ENCODE results near the gene CCDC6.
"Not testable (repeated sequence)": the region's sequence is repeated elsewhere in the genome, so short reads cannot be mapped to it uniquely, and the experiment has no call there.

CCDC6 gene

DNA sequence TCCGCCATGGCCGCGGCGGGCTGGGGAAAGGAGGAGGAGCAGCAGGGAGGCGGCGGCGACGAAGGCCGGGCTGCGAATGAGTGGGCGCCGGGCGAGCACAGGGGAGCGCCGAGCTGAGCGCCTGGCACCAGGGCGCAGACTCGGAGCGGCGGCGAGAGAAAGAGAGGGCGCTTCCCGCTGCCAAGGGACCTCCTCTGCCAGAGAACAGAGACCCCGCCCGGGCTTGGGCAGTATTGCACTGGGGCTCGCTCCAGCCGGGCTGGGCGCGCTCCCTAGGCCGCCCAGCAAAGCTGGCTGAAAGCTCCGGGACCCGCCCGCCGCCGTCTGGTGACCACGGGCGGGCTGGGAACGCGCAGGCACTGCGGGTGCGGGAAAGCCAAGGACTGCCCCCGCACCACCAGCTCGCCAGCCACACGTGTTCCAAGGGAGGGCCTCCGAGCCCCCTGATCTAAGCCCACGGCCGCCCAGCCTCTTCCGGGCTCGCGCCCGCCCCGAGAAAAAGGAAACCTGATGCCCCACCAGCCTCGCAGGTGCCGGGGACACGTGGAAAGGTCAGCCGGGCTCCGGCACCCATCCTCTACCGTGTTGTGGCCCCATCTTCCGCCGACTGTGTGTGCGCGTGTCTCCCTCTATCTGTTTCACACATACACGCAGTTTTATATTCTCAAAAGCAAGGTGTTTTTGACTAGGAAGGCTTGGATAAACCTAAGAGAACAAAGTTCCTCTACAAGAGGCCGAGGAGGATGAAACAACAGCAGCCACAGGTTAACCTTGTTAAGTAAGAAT is at the start of gene CCDC6:
Gene CCDC6, minus strand, starts transcription at position 140 of the 786 bp plus-strand sequence. Its CDS starts 132 bp downstream, at position 8.
- DNase-seq (ENCODE audit: low read depth) = peak; percentile 93

DNA sequence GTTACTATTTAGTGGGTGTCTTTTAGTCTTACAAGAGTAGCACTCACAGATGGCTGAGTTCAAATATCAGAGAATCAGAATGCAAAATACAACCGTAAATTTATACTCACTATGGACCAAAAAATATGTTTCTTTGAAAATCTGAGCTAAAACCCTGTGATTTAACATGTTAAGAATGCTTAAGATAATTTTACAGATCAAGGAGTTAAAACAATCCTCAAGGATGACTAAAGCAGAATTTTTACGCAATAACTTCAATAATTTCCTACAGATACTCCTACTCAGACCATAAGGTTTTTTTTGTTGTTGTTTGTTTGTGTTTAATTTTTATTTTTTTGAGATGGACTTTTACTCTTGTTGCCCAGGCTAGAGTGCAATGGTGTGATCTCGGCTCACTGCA is 47.9 kb upstream of the CCDC6 start:
- no peak for DNase-seq (ENCODE audit: low read depth)

DNA sequence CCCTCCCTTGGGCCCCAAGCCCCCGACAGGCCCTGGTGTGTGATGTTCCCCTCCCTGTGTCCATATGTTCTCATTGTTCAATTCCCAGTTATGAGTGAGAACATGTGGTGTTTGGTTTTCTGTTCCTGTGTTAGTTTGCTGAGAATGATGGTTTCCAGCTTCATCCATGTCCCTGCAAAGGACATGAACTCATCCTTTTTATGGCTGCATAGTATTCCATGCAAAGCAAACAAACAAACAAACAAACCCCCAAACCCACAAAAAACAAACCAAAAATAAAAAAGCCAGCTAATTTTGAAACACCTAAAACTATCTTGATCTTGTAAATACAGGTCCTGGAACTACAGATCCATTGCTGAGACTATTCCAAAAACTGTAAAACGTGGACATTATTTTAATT is 47.4 kb upstream of the CCDC6 start:
- DNase-seq (ENCODE audit: low read depth) = not testable (repeated sequence)

DNA sequence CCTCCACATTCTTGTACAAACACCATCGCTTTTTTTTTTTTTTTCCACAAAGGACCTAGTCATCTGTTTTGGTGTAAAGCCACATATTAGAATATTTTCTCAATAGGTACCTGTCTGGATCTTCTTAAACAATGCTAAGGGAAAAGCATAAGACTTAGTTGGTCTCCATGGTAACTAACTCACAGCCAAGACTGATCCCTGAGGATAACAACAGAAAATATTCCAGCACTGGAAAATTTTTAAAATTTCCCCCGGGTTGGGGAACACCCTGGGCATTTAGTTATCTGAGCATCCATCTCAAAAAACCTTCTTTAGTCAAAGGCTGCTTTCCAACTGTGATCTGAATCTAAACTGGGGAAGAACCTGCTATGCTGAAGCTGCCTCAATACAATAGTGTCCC is 43.7 kb upstream of the CCDC6 start:
- no peak for DNase-seq (ENCODE audit: low read depth)

DNA sequence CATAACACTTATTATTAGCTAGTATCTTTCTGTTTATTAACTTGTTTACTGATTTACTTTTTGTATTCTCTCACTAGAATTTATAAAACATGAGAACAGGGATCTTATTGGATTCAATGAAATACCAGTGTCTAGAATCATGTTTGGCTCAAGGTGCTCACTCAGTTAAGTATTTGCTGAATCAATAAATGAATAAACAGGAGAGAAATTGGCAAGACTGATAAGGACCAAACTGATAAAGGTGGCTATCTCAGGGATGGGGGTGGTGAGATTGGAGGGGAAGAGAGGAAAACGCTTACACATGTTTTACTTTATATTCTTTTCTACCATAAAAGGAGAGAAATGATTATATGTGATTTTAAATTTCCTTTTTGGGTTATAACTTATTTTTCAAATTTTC is 43.3 kb upstream of the CCDC6 start:
- DNase-seq (ENCODE audit: low read depth) = no peak

DNA sequence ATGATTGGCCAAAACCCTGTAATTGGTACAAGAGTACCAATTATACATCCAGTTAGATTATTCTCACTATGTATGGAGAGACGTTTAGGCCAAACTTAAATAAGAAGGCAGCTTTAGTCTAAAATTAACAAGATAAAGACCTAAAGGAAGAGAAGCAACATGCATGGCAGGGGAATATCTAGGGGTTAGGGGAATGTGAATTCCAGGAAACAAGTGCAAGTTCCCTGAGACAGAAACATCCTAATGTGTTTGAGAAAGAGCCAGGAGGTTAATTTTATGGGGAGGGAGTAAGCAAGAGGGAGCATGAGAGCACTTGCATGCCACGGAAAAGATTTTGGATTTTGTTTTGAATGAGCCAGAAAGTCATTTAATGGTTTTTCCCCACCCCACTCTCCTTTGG is 39.6 kb upstream of the CCDC6 start:
- no peak for DNase-seq (ENCODE audit: low read depth)

DNA sequence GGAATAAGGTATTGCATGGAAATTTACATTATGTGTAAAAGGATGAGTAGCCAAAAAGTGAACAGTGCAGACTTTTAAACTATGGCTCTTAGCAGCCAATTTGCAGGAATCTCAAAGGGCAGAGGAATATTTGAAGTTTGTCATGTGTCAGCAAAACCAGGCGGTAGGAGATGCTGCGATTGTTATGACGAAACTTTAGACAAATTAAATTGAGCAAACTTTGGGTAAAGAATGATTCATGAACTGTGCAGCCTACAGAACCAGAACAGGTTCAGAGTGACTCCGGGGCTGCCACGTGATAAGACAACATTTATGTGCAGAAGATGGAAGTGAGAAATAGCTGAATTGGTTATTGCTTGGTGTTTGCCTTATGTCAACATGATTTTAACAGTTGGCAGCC is 39.2 kb upstream of the CCDC6 start:
- no peak for DNase-seq (ENCODE audit: low read depth)

DNA sequence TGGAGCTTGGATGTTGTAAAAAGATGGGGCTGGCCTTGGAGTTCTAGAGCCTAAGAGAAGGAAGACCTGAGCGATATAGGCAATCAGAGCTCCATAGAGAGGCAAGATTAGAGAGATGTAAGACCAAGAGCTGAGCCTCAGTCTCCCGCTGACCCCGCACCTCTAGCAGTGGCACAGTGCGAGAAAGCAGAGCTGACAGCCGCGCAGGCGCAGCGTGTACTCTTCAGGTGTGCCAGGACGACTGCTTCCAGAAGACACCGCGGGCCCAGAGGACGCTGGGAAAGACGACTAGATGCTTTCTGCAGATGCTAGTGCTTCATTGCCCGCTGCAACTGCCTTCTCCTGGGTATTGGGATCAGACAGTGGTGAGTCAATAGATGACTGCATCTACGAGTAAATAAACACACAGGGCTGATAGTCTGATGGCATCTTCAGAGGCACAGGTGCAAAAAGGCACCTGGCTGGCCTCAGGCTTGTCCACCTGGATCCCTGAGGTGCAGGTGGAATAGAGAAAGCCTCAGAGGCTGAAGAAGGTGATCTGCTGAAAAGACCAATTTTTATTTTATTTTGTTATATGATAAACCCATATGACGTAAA is 38.1 kb upstream of the CCDC6 start:
- no peak for DNase-seq (ENCODE audit: low read depth)

DNA sequence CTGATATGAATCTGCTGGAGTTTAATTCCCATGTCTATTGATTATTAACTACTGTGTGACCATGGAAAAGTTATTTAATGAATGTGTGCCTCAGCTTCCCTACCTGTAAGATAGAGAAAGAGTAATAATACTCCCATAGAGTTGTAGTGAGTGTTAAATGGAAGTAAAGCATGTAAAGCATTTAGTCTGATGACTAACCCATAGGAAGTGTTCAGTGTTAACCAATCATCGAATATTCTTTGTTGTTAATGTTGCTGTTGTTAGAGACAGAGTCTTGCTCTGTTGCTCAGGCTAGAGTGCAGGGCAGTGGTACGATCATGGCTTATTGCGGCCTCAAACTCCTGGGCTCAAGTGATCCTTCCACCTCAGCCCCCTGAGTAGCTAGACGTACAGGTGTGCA is 36.2 kb upstream of the CCDC6 start:
- no peak for DNase-seq (ENCODE audit: low read depth)

DNA sequence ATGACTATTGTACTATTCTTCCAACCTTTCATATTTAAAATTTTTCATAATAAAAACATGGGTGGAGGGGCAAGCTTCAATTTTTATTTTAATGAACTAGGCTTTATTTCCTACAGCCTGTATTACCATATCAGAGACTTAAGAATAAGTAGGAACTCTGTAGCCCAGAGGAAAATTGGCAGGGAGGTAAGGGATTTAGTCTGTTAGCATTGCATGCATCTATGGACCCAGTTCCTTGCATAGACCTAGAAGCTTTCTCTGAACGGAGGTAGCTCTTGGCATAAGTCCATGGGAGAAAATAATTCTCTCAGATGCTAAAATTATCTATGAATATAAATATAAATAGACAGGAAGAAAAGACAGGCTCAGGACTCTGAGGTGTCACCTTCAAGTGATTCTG is 31.4 kb upstream of the CCDC6 start:
- no peak for DNase-seq (ENCODE audit: low read depth)

DNA sequence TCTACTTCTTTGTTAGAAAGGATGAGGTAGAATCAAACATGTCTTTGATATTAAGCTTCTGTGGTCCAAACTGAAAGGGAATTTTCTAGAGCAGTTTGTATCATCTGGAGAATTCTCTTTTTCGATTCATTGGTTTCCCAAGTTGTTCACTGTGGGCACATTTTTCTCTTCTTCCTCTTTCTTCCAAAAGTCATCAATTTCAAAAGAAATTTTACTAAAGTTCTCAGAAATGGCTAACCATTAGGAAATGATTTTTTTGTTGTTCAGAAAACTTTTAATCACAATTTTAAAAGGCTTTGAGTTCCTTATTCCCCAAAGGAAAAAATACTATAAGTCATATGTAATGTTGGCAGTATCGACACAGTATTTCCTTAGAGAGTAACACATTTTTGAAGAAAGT is 28.3 kb upstream of the CCDC6 start:
- DNase-seq (ENCODE audit: low read depth) = no peak

DNA sequence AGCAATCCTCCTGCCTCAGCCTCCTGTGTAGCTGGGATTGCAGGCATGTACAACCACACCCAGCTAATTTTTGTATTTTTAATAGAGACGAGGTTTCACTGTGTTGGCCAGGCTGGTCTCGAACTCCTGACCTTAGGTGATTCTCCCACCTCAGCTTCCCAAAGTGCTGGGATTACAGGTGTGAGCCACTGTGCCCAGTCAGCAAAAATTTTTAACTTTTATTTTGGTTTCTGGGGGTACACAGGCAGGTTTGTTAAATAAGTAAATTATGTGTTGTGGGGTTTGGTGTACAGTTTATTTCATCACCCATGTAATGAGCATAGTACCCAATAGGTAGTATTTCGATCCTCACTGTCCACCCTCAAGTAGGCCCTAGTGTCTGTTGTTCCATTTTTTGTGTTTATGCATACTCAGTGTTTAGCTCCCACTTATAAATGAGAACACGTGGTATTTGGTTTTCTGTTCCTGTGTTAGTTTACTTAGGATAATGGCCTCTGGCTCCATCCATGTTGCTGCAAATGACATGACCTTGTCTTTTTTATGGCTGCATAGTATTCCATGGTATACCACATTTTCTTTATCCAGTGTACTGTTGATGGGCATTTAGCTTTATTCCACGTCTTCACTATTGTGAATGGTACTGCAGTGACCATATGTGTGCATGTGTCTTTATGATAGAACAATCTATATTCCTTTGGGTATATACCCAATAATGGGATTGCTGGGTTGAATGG is 24.6 kb upstream of the CCDC6 start:
- not testable (repeated sequence) for DNase-seq (ENCODE audit: low read depth)

DNA sequence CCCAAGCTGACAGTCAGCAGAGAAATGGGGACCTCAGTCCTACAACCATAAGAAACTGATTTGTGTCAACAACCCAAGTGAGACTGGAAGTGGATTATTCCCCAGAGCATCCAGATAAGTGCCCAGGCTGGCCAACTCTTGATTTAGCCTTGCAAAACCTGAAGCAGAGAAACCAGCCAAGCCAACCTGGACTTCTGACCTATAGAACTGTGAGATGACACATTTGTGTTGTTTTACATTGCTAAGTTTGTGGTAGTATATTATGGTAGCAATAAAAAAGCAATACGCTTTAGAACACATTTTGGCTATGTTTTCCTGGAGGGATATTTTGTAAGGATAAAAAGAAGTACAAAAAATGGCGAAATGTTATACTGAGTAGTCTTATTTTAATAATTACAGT is 19.7 kb upstream of the CCDC6 start:
- DNase-seq (ENCODE audit: low read depth) = no peak

DNA sequence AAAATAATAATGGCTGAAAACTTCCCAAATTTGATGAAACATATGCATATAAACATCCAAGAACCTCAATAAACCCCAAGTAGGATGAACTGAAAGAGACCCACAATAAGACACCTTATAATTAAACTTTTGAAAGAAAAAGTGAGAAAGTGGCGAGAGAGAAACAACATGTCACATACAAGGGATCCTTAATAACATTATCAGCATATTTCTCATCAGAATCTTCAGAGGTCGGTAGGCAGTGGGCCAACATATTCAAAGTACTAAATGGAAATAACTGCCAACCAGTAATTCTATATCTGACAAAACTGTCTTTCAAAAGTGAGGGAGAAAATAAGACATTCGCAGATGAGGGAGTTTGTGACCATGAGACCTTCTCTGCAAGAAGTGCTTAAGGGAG is 16.6 kb upstream of the CCDC6 start:
- no peak for DNase-seq (ENCODE audit: low read depth)

DNA sequence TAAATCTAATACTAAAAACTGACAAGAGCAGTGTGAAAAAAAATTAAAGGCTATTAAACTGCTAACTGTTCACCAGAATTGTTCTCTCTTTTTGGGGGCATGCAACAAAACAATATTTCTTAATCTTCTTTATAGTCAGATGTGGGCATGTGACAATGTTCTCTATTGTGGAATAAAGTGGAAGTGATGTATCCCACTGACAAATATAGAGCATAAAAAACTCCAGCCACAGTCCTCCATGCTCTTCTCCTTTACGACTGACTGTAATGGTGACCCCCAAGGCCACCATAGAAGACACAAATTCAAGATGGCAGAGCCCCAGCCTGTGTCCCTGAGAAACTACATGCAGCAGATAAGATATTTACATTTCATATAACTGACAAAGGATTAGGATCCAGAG is 11.6 kb upstream of the CCDC6 start:
- no peak for DNase-seq (ENCODE audit: low read depth)

DNA sequence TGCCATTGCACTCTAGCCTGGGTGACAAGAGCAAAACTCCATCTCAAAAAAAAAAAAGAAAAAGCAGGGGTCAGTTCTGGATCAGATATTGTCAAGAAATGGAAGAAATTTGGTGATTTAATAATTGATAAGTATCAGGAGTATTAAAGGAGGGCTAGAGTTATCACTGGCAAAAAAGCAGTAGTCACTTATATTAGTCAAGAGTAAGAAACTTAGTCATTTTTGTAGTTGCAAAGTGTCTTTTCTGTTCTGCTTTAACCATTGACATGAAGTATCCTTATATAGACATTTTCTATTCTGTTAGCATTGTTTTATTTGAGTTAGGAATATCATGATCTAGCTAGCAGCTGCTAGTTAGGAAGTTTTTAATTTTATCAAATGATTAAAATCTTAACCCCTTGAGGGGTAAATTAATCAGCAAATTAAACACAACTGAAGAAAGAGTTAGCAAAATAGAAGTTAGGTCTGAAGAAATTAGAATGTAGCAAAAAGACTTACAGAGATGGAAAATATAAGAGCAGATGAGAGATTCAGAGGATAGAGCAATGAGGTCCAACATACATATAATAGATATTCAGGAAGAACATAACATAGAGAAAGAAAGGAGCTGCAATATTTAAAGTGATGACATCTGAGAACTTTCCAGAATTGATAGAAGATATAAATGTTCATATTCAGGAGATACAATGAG is 7.3 kb upstream of the CCDC6 start:
- no peak for DNase-seq (ENCODE audit: low read depth)

DNA sequence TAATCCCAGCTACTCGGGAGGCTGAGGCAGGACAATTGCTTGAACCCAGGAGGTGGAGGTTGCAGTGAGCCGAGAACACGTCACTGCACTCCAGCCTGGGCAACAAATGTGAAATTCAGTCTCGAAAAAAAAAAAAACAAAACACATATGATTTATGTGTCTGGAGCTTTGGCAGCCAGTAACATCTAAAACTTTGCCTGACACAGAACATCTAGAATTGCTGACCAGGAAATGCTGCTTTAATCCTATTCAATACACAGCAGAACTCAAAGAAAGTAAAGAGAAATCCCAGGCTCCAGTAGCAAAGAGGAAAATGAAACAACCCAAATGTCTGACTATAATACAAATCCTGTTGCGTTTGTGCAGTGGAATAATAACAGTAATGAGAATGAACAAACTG is 4.5 kb upstream of the CCDC6 start:
- no peak for DNase-seq (ENCODE audit: low read depth)

DNA sequence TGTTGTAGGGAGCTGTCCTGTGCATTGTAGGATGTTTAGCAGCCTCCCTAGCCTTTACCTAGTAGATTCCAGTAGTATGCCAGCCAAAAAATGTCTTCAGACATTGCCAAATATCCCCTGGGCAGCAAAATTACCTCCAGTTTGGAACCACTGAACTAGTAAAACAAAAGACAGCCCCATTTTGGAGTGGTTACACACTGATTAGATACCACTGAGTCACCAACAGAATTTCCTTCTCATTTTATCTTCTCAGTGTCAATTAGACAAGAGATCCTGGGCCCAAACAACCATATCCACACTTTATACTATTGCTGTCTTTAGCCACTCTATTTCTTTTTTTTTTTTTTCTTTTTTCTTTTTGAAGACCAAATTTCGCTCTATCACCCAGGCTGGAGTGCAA is 3.5 kb upstream of the CCDC6 start:
- DNase-seq (ENCODE audit: low read depth) = no peak

DNA sequence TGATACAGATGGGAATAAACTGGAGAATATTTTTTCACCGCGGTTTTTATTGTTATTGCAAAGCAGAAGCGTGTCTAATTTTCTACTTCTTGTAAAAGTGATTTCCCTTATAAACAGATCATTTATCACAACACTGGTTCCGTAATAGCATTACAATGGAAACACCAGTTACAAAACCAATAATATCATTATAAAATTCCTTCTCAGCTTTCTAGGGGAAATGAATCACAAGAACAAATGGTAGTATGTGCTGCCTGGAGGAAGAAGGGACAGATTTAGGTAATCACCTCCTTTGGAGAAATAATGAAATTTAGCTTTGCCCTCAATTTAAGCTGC is 2.4 kb upstream of the CCDC6 start:
- no peak for DNase-seq (ENCODE audit: low read depth)

DNA sequence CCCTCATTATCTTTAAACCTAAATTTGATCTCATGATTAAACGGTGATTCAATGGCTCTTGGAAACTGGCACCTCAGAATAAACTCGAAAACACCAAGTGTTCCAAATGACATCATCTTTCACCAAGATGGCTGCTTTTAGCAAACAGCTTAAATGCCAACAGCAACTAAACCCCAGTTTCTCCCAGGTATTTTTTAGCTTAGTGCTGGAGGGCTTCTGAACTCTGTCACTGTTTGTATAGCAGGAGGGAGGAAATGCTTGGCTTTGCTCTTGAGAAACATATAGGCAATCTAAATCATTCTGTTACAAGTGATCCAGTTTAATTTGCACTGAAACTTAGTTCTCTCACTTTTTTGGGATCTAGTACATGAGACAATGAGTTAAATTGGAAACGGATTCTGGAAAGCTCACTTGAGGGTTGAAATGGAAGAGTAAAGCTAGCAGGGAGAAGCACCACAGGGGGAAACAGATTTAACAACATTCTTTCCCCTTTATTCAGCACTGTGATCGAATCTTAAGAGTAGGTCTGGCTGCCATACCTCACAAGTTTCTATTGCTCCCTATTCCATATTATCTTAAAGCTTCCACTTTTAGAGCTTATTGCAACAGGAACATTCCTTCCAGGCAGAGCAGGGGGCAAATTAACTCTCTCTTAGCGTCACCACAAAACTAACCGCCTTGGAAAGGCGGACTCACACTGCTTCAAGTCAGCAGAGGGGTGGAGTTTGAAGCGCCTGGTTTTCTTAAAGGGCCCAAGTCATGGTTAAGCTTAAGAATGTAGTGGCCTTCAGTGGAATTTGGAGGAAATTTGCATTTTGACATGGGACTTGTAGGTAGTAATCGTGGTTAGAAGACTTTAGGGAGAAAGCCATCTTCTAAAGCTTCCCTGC is 1.8 kb upstream of the CCDC6 start:
- DNase-seq (ENCODE audit: low read depth) = peak; percentile 91

DNA sequence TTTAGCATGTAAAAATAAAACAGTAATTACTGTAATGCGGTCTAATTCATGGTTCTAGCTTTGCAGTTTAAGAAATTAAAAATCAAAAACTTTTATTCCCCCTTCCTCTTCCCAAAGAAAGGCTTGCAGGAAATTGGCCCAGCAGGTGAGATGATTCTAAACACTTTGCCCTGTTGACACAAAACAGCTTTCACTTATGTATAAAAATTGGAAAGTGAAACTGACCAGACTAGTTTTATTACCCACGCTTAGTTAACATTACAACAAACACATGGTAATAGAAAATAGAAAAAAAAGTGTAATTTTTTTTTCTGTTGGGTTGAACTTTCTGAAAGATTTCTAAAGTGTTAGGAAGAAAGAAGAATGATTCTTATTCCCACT is 1.2 kb upstream of the CCDC6 start:
- DNase-seq (ENCODE audit: low read depth) = no peak
